ENCODE measurements around the gene IKZF4.

IKZF4 gene

DNA sequence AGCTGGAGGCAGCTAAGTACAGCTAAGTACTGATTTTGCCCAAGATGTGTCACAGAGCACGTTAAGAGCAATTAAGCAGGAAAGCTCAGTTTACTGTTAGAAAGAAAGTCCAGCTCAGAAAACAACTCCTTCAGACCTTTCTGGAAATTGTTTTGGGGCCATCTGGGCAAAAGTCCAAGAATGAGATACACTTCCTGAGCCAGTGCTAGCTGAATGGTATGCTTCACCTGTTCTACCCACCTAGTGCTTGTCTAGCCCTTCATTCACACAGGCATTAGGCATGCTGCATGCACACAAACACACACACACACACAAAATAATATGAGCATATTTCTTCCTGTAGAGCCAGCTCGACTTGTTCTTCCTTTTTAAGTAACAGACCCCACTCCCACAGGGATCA, 6.6 kb upstream of the IKZF4 start:
- no peak overlapping the region for H3K4me3 ChIP-seq (replicated peaks; ENCODE audit: insufficient read depth, low read length)
- no peak overlapping the region for H3K27ac ChIP-seq (replicated peaks)
- DNase-seq (ENCODE audit: low read depth in 1 of 2, low spot score in 1 of 2): no peak
- H3K27me3 ChIP-seq (ENCODE audit: insufficient read depth, poor library complexity, severe bottlenecking): no peaks in the 10 kb centered on the region
- no peak for TF ChIP-seq SPI1 (IDR thresholded peaks at IDR 0.05; ENCODE audit: borderline replicate concordance, low read depth)
- no peak for TF ChIP-seq CTCF (IDR thresholded peaks at IDR 0.05; ENCODE audit: insufficient read depth, low read length)
- TF ChIP-seq POLR2AphosphoS5 (IDR thresholded peaks at IDR 0.05; ENCODE audit: low read depth): no peak
- TF ChIP-seq GABPA (IDR thresholded peaks at IDR 0.05; ENCODE audit: low read depth): no peak

DNA sequence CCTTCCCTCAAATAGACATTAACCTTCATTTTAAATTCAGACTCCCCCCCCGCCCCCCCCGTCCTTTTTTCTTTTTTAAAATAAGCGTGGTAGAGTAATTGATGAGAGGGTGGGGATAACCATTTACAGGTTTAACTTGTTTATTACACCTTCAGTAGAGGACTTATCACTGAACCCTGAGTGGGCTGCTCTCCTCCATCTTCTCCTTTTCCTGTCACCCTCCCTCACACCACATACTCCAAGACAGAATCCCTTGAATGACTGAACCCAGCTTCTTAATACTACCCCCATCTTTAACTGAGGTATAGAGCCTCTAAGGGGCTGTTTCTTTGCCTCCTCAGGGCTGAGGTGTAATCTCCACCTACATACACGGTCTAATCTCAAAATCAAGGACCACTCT, 3.7 kb upstream of the IKZF4 start:
- H3K4me3 ChIP-seq (replicated peaks; ENCODE audit: insufficient read depth, low read length): no peak overlapping the region
- DNase-seq (ENCODE audit: low read depth in 1 of 2, low spot score in 1 of 2): no peak

DNA sequence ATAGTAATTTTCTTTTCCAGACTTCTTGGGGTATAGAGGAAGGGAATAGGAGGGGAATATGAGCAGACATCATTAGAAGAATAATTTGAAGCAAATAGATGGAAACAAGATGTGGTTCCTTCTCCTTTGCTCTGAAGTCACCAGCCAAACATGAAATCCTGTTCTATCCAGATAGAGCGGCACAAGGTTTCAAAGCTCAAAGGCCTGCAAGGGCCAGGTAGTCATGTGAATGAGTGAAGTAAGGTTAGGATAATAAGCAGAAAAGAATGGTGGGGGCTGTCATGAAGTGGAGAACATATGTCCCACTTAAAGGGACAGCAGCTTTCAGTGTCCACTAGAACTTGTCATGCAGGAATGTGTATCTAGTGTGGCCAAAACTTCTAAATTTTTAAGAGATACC, 2.5 kb upstream of the IKZF4 start:
- DNase-seq (ENCODE audit: low read depth in 1 of 2, low spot score in 1 of 2): no peak
- TF ChIP-seq SPI1 (IDR thresholded peaks at IDR 0.05; ENCODE audit: borderline replicate concordance, low read depth) (no peak), POLR2AphosphoS5 (IDR thresholded peaks at IDR 0.05; ENCODE audit: low read depth) (no peak), CTCF (IDR thresholded peaks at IDR 0.05; ENCODE audit: insufficient read depth, low read length) (no peak)
- no peak overlapping the region for H3K27ac ChIP-seq (replicated peaks)
- H3K27me3 ChIP-seq (ENCODE audit: insufficient read depth, poor library complexity, severe bottlenecking): no peaks in the 10 kb centered on the region
- H3K4me3 ChIP-seq (replicated peaks; ENCODE audit: insufficient read depth, low read length): no peak overlapping the region

More for the DNA sequence above, 3.7 kb upstream of the IKZF4 start:
- TF ChIP-seq CTCF (IDR thresholded peaks at IDR 0.05; ENCODE audit: insufficient read depth, low read length) (no peak), REST (IDR thresholded peaks at IDR 0.05; ENCODE audit: insufficient replicate concordance, low read depth) (no peak), GABPA (IDR thresholded peaks at IDR 0.05; ENCODE audit: low read depth) (no peak), SPI1 (IDR thresholded peaks at IDR 0.05; ENCODE audit: borderline replicate concordance, low read depth) (no peak), POLR2AphosphoS5 (IDR thresholded peaks at IDR 0.05; ENCODE audit: low read depth) (no peak)
- no peak overlapping the region for H3K27ac ChIP-seq (replicated peaks)
- H3K27me3 ChIP-seq (ENCODE audit: insufficient read depth, poor library complexity, severe bottlenecking): no peaks in the 10 kb centered on the region

GRCh38 chr12:56021889-56022497, 1.1 kb downstream of the IKZF4 start:
- no peak overlapping the region for H3K27ac ChIP-seq (replicated peaks)
- H3K27me3 ChIP-seq (ENCODE audit: insufficient read depth, poor library complexity, severe bottlenecking): no peaks in the 10 kb centered on the region
- TF ChIP-seq POLR2AphosphoS5 (IDR thresholded peaks at IDR 0.05; ENCODE audit: low read depth) (no peak), CTCF (IDR thresholded peaks at IDR 0.05; ENCODE audit: insufficient read depth, low read length) (no peak), REST (IDR thresholded peaks at IDR 0.05; ENCODE audit: insufficient replicate concordance, low read depth) (no peak), SPI1 (IDR thresholded peaks at IDR 0.05; ENCODE audit: borderline replicate concordance, low read depth) (no peak; the same call in 1 of the 2 replicates), GABPA (IDR thresholded peaks at IDR 0.05; ENCODE audit: low read depth) (no peak)
- DNase-seq (ENCODE audit: low read depth in 1 of 2, low spot score in 1 of 2): no peak
- no peak overlapping the region for H3K4me3 ChIP-seq (replicated peaks; ENCODE audit: insufficient read depth, low read length)
